T-cell (primary cell): ENCODE data around the gene TBC1D4. TPM values are rescaled to one million over a fixed set of nuclear protein-coding genes. Genes with fewer than 3 reads are reported as not detected.

Experiments
- ATAC-seq, 4 experiments: fragments of 200-7000 bp in 3 of 4; fragments of 150-1000 bp in 1 of 4; cut with Tn5 transposase; replicated peaks in 1 of 4; 1 replicate in 3 of 4; 2 replicates in 1 of 4; pipeline ENCODE4 v1.10.0; 2021; ENCODE audit warnings: moderate library complexity in 3 of 4, mild to moderate bottlenecking in 2 of 4, moderate number of reproducible peaks in 1 of 4
- CTCF ChIA-PET, 2 donors: fragments of 300-600 bp; sonication (Branson Sonifier 250); formaldehyde crosslinking; loops; one replicate each; lab custom pipeline; 2022; ENCODE audit warnings: antibody characterized with exemption in 2 of 2; lab: Charles Lee
- POLR2A ChIA-PET, 2 donors: fragments of 300-600 bp; sonication (Branson Sonifier 250); formaldehyde crosslinking; loops; one replicate each; lab custom pipeline; 2022; ENCODE audit warnings: antibody characterized with exemption in 2 of 2; lab: Charles Lee
- DNase-seq, 35 experiments: peaks; one replicate each; pipeline versions ENCODE4 v3.0.0 to v3.0.0-alpha.2; 2013 to 2023
- H3K27ac ChIP-seq: one replicate; pipeline ENCODE4 v1.5.1; 2013; ENCODE audit warnings: low read length
- H3K27me3 ChIP-seq, 2 experiments: replicated peaks in 1 of 2; 1 replicate in 1 of 2; 2 replicates in 1 of 2; pipeline versions ENCODE4 v1.6.1 to v1.7.0; 2013; ENCODE audit warnings: low read length in 1 of 2, mixed read lengths in 1 of 2; ENCODE audit not compliant: control insufficient read depth in 2 of 2, insufficient read depth in 2 of 2; ENCODE audit errors: extremely low read depth in 1 of 2
- H3K36me3 ChIP-seq, 2 donors: 1 replicate in 1 of 2; 2 replicates in 1 of 2; pipeline versions ENCODE4 v1.6.1 to v1.7.0; 2013; ENCODE audit warnings: low read length in 1 of 2; ENCODE audit not compliant: control insufficient read depth in 2 of 2, insufficient read depth in 1 of 2; ENCODE audit errors: extremely low read depth in 1 of 2
- H3K4me1 ChIP-seq, 2 experiments: 1 replicate in 1 of 2; 2 replicates in 1 of 2; pipeline versions ENCODE4 v1.6.1 to v1.7.0; 2013; ENCODE audit warnings: low read length in 2 of 2, mixed read lengths in 1 of 2; ENCODE audit not compliant: insufficient read depth in 2 of 2, control insufficient read depth in 1 of 2; ENCODE audit errors: extremely low read depth in 1 of 2
- H3K4me3 ChIP-seq, 2 donors: 1 replicate in 1 of 2; 2 replicates in 1 of 2; pipeline versions ENCODE4 v1.5.1 to v1.7.0; 2013; ENCODE audit warnings: mild to moderate bottlenecking in 2 of 2, low read length in 1 of 2, moderate library complexity in 1 of 2; ENCODE audit not compliant: control insufficient read depth in 1 of 2; ENCODE audit errors: extremely low read depth in 1 of 2
- H3K9me3 ChIP-seq: 2 replicates; pipeline ENCODE4 v1.7.0; 2013
- H3K27ac Mint-ChIP-seq, 2 donors: one replicate each; pipeline ENCODE4 v1.8.0; 2020 to 2021; ENCODE audit warnings: mild to moderate bottlenecking in 2 of 2, mixed read lengths in 2 of 2
- H3K27me3 Mint-ChIP-seq, 2 donors: one replicate each; pipeline ENCODE4 v1.8.0; 2021 to 2022; ENCODE audit warnings: mixed read lengths in 2 of 2
- H3K36me3 Mint-ChIP-seq: one replicate; pipeline ENCODE4 v1.8.0; 2021; ENCODE audit warnings: mixed read lengths
- H3K4me1 Mint-ChIP-seq, 3 donors: one replicate each; pipeline ENCODE4 v1.8.0; 2020 to 2022; ENCODE audit warnings: mixed read lengths in 3 of 3, mild to moderate bottlenecking in 1 of 3
- H3K4me3 Mint-ChIP-seq, 3 donors: one replicate each; pipeline ENCODE4 v1.8.0; 2020 to 2022; ENCODE audit warnings: mild to moderate bottlenecking in 3 of 3, mixed read lengths in 3 of 3, moderate library complexity in 3 of 3
- H3K9me3 Mint-ChIP-seq, 3 donors: one replicate each; pipeline ENCODE4 v1.8.0; 2020 to 2022; ENCODE audit warnings: mixed read lengths in 3 of 3
- WGBS: methylation state at CpG from one replicate; pipeline ENCODE4 v1.1.5; 2013; ENCODE audit warnings: missing lambda C conversion rate; ENCODE audit not compliant: insufficient coverage; 5-methylcytosine and 5-hydroxymethylcytosine counted together
- total RNA-seq, 35 experiments: library from RNA in 6 of 35; stranded (reverse) in 6 of 35; fragments of 120-200 nt in 1 of 35; gene quantifications; one replicate each; pipeline versions ENCODE4 v1.2.1 to v1.2.4 and lab custom pipeline; 2013 to 2026

The TBC1D4 gene
- total RNA-seq, 5 donors from 2014 or later (not counting 1 experiment from before 2014, with no cell fraction given) = 45.7 to 67.9 (median 56.8) TPM

DNA sequence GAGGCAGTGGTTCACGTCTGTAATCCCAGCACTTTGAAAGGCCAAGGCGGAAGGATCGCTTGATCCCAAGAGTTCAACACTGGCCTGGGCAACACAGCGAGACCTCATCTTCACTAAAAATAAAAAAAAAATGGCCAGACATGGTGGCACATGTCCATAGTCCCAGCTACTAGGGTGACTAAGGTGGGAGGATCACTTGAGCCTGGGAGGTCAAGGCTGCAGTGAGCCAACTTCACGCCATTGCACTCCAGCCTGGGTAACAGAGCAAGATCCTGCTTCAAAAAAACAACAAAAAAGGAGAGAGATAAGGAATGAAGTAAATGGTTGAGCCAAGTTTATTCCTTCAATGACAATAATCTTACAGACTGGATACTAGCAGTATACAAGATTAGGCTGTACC lies 21.3 kb downstream of the TBC1D4 start:
- H3K27ac Mint-ChIP-seq = no peak overlapping the region
- Histone ChIP-seq H3K27ac (no peak overlapping the region), H3K4me3 (no peak overlapping the region), H3K36me3 (no peaks in the 10 kb centered on the region), H3K9me3 (no peaks in the 10 kb centered on the region), H3K4me1 (no peaks in the 10 kb centered on the region), H3K27me3 (peaks cover 0 to 5% of the 10 kb centered on the region in 2 experiments)
- no CpG with 5 or more reads among the region's 5 CpGs for WGBS
- ChIA-PET CTCF (no interaction called here), POLR2A (no interaction called here)
- DNase-seq = no peak
- no peak overlapping the region for H3K4me3 Mint-ChIP-seq
- H3K4me1 Mint-ChIP-seq = no peaks in the 10 kb centered on the region
- no peak for ATAC-seq
- H3K9me3 Mint-ChIP-seq = no peaks in the 10 kb centered on the region
- peaks cover 18 to 20% of the 10 kb centered on the region in 2 donors for H3K27me3 Mint-ChIP-seq
- no peaks in the 10 kb centered on the region for H3K36me3 Mint-ChIP-seq

DNA sequence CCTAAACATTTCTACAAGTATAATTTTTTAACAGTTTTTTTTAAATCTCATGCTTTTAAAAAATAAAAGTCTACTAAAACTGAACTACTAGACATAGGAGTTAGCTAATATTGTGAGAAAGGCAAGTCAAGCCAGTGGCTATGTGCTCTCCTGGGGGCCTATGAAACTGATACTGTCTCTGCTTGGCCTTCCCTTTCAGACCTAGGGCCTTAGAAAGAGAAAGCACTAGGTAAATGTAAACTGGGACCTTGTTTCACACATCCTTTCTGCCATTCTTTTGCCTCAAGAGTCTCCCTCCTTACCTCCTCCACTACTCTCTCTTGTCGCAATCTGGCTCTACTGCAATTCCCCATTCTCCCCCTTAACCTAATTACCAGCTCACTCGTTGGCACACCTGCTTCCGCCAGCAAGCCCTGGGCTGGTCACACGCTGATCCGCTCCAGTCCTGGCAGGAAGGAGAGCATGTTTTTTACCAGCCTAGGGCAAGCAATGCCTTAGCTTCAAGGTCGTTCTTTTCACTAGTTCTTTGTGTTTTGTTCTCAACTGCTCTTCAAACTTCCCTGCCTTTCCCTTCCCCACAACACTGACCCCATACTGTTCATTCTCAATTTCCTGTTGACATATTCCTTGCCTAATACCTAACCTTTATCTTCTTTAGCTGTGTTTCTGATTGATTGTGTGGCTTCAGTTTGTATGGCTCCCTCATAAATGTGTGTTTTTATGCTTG lies 23.1 kb downstream of the TBC1D4 start:
- Histone ChIP-seq H3K27ac (no peak overlapping the region), H3K9me3 (no peaks in the 10 kb centered on the region), H3K27me3 (peaks cover 0 to 9% of the 10 kb centered on the region in 2 experiments), H3K4me1 (no peaks in the 10 kb centered on the region), H3K36me3 (no peaks in the 10 kb centered on the region), H3K4me3 (no peak overlapping the region)
- whole genome bisulfite sequencing = 76% methylated on average over 5 of the region's 6 CpGs
- no peak for DNase-seq
- Mint-ChIP-seq H3K4me1 (no peaks in the 10 kb centered on the region), H3K4me3 (no peak overlapping the region), H3K36me3 (no peaks in the 10 kb centered on the region), H3K9me3 (no peaks in the 10 kb centered on the region), H3K27me3 (peaks cover 19 to 20% of the 10 kb centered on the region in 2 donors), H3K27ac (no peak overlapping the region)
- ChIA-PET POLR2A (no interaction called here), CTCF (no interaction called here)
- no peak for ATAC-seq

- Mint-ChIP-seq H3K27ac (no peak overlapping the region), H3K36me3 (no peaks in the 10 kb centered on the region), H3K9me3 (no peaks in the 10 kb centered on the region), H3K4me3 (no peak overlapping the region), H3K4me1 (no peaks in the 10 kb centered on the region), H3K27me3 (peaks cover 15 to 22% of the 10 kb centered on the region in 2 donors)
- Histone ChIP-seq H3K4me1 (no peaks in the 10 kb centered on the region), H3K9me3 (no peaks in the 10 kb centered on the region), H3K27ac (no peak overlapping the region), H3K27me3 (peaks cover 0 to 14% of the 10 kb centered on the region in 2 experiments), H3K4me3 (no peak overlapping the region), H3K36me3 (no peaks in the 10 kb centered on the region)
- CTCF ChIA-PET = no interaction called here
- POLR2A ChIA-PET = no interaction called here
- DNase-seq (no peak), ATAC-seq (no peak)
Observed at GRCh38 chr13:75455962-75456361, 26.0 kb downstream of the TBC1D4 start.

GRCh38 chr13:75454497-75454896 lies 27.5 kb downstream of the TBC1D4 start:
- WGBS = no CpG with 5 or more reads among the region's 1 CpG
- H3K27me3 ChIP-seq = peaks cover 0 to 14% of the 10 kb centered on the region in 2 experiments
- Mint-ChIP-seq H3K4me1 (no peaks in the 10 kb centered on the region), H3K36me3 (no peaks in the 10 kb centered on the region), H3K9me3 (no peaks in the 10 kb centered on the region), H3K27me3 (peaks cover 11 to 23% of the 10 kb centered on the region in 2 donors), H3K27ac (no peak overlapping the region), H3K4me3 (no peak overlapping the region)
- no peaks in the 10 kb centered on the region for H3K36me3 ChIP-seq
- ATAC-seq = no peak
- H3K27ac ChIP-seq = no peak overlapping the region
- ChIA-PET CTCF (no interaction called here), POLR2A (no interaction called here)
- no peaks in the 10 kb centered on the region for H3K9me3 ChIP-seq
- H3K4me3 ChIP-seq = no peak overlapping the region
- DNase-seq = no peak
- no peaks in the 10 kb centered on the region for H3K4me1 ChIP-seq

GRCh38 chr13:75452564-75452963 lies 29.4 kb downstream of the TBC1D4 start:
- Mint-ChIP-seq H3K27me3 (peaks cover 11 to 23% of the 10 kb centered on the region in 2 donors), H3K4me3 (no peak overlapping the region), H3K36me3 (no peaks in the 10 kb centered on the region), H3K9me3 (no peaks in the 10 kb centered on the region), H3K27ac (no peak overlapping the region), H3K4me1 (no peaks in the 10 kb centered on the region)
- no peaks in the 10 kb centered on the region for H3K9me3 ChIP-seq
- H3K4me3 ChIP-seq = no peak overlapping the region
- ATAC-seq (no peak), DNase-seq (no peak)
- H3K4me1 ChIP-seq = no peaks in the 10 kb centered on the region
- ChIA-PET CTCF (no interaction called here), POLR2A (no interaction called here)
- no peaks in the 10 kb centered on the region for H3K36me3 ChIP-seq
- no peak overlapping the region for H3K27ac ChIP-seq
- 88% methylated on average over 2 of the region's 8 CpGs for WGBS
- H3K27me3 ChIP-seq = peaks cover 0 to 11% of the 10 kb centered on the region in 2 experiments

- Histone ChIP-seq H3K4me1 (no peaks in the 10 kb centered on the region), H3K36me3 (no peaks in the 10 kb centered on the region), H3K27ac (no peak overlapping the region), H3K27me3 (no peaks in the 10 kb centered on the region), H3K4me3 (no peak overlapping the region), H3K9me3 (no peaks in the 10 kb centered on the region)
- 100% methylated on average over 1 of the region's 4 CpGs for WGBS
- Mint-ChIP-seq H3K4me1 (no peaks in the 10 kb centered on the region), H3K27ac (no peak overlapping the region), H3K27me3 (peaks cover 2 to 14% of the 10 kb centered on the region in 2 donors), H3K4me3 (no peak overlapping the region), H3K36me3 (no peaks in the 10 kb centered on the region), H3K9me3 (no peaks in the 10 kb centered on the region)
- ATAC-seq (no peak), DNase-seq (no peak)
- CTCF ChIA-PET = no interaction called here
- POLR2A ChIA-PET = no interaction called here
Observed at GRCh38 chr13:75447493-75447892, 34.5 kb downstream of the TBC1D4 start.
